Inferior parietal cortex (tissue), 1 donor: ENCODE measurements around the gene STAT5B.
A peak's percentile ranks its signal among the peaks of the same experiment; 100 is the strongest.
"Not testable (repeated sequence)": the region's sequence is repeated elsewhere in the genome, so short reads cannot be mapped to it uniquely, and the experiment has no call there.

Experiments used
- DNase-seq: peaks from one replicate; pipeline ENCODE4 v3.0.0-alpha.2; 2016; ENCODE audit errors: extremely low spot score

The STAT5B gene

GRCh38 chr17:42193969-42194899 lies 82.0 kb downstream of the STAT5B start, which contains the start of gene GHDC:
TSS of gene GHDC (minus strand) at chr17:42194494. CDS start at chr17:42193581, 913 bp downstream.
- peak; percentile 87 for DNase-seq

- no peak for DNase-seq
Measured at GRCh38 chr17:42193216-42193968, 82.8 kb downstream of the STAT5B start.

GRCh38 chr17:42192189-42193126 lies 83.7 kb downstream of the STAT5B start:
- no peak for DNase-seq

- DNase-seq, result no peak
Measured at GRCh38 chr17:42191275-42191608, 84.9 kb downstream of the STAT5B start.

GRCh38 chr17:42190491-42191274 lies 85.5 kb downstream of the STAT5B start:
- no peak for DNase-seq

GRCh38 chr17:42189651-42189965 lies 86.6 kb downstream of the STAT5B start:
- no peak for DNase-seq

- DNase-seq, result no peak
Measured at GRCh38 chr17:42188749-42189650, 87.2 kb downstream of the STAT5B start.

GRCh38 chr17:42187833-42188232 lies 88.4 kb downstream of the STAT5B start:
- DNase-seq, result no peak

GRCh38 chr17:42186191-42186590 lies 90.0 kb downstream of the STAT5B start:
- not testable (repeated sequence) for DNase-seq

GRCh38 chr17:42185621-42185930 lies 90.6 kb downstream of the STAT5B start:
- no peak for DNase-seq

GRCh38 chr17:42184713-42185620 lies 91.2 kb downstream of the STAT5B start, which contains the start of gene HCRT:
TSS of gene HCRT (minus strand) at chr17:42185452. CDS start at chr17:42185365, 87 bp downstream.
- no peak for DNase-seq

- DNase-seq, result peak; percentile 80
Measured at GRCh38 chr17:42183741-42184711, 92.2 kb downstream of the STAT5B start.

- DNase-seq, result no peak
Measured at GRCh38 chr17:42182927-42183734, 93.1 kb downstream of the STAT5B start.

GRCh38 chr17:42181851-42182207 lies 94.4 kb downstream of the STAT5B start:
- DNase-seq, result no peak

GRCh38 chr17:42180922-42181850 lies 95.0 kb downstream of the STAT5B start, which contains the start of gene KCNH4:
TSS of gene KCNH4 (minus strand) at chr17:42181142. CDS start at chr17:42180945, 197 bp downstream.
- peak; percentile 79 for DNase-seq
